ENCODE measurements around the gene PMM1.
"Not testable (repeated sequence)": the region's sequence is repeated elsewhere in the genome, so short reads cannot be mapped to it uniquely, and the experiment has no call there.

PMM1 gene

GRCh38 chr22:41589391-41590241 is at the start of gene PMM1:
TSS of gene PMM1 (minus strand) at chr22:41589840. CDS start at chr22:41589805, 35 bp downstream.
- DNase-seq (ENCODE audit: low read depth), result peak; percentile 97

GRCh38 chr22:41638748-41639147 is 49.1 kb upstream of the PMM1 start:
- DNase-seq (ENCODE audit: low read depth), result no peak

GRCh38 chr22:41638124-41638523 is 48.5 kb upstream of the PMM1 start:
- no peak for DNase-seq (ENCODE audit: low read depth)

DNA sequence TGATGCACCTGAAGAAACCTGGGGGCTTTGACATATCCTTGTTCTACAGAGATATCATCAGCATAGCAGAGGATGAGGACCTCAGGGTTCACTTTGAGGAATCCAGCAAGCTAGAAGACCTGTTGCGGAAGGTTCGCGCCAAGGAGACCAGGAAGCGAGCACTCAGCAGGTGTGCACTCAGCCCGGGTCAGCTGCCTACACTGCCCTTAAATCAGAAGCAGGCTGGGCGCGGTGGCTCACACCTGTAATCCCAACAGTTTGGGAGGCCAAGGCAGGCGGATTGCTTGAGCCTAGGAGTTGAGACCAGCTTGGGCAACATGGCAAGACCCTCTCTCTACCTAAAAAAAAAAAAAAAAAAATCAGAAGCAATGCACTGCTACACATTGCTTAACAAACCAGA is 48.0 kb upstream of the PMM1 start:
- not testable (repeated sequence) for DNase-seq (ENCODE audit: low read depth)

- DNase-seq (ENCODE audit: low read depth), result no peak
These were observed 46.8 kb upstream of the PMM1 start for GRCh38 chr22:41636467-41636866.

DNA sequence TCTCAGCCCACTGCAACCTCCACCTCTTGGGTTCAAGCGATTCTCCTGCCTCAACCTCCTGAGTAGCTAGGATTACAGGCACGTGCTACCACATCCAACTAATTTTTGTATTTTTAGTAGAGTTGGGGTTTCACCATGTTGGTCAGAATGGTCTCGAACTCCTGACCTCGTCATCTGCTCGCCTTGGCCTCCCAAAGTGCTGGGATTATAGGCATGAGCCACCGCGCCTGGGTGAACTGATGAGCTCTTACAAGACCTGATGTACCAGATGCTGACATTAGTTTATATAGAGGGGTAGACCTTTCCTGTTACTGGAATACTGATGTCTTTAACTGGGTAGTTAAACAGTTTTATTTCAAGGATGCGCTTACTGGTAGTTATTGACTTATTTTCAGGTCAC is 45.0 kb upstream of the PMM1 start:
- DNase-seq (ENCODE audit: low read depth), result not testable (repeated sequence)

DNA sequence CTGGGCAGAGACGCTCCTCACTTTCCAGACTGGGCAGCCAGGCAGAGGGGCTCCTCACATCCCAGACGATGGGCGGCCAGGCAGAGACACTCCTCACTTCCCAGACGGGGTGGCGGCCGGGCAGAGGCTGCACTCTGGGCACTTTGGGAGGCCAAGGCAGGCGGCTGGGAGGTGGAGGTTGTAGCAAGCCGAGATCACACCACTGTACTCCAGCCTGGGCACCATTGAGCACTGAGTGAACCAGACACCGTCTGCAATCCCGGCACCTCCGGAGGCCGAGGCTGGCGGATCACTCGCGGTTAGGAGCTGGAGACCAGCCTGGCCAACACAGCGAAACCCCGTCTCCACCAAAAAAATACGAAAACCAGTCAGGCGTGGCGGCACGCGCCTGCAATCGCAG is 42.0 kb upstream of the PMM1 start:
- DNase-seq (ENCODE audit: low read depth), result not testable (repeated sequence)

GRCh38 chr22:41631115-41631514 is 41.5 kb upstream of the PMM1 start:
- not testable (repeated sequence) for DNase-seq (ENCODE audit: low read depth)

GRCh38 chr22:41625577-41625976 is 35.9 kb upstream of the PMM1 start:
- DNase-seq (ENCODE audit: low read depth), result no peak

- no peak for DNase-seq (ENCODE audit: low read depth)
These were observed 32.2 kb upstream of the PMM1 start for GRCh38 chr22:41621911-41622179.

- peak; percentile 99 for DNase-seq (ENCODE audit: low read depth)
These were observed 31.7 kb upstream of the PMM1 start, which contains the start of gene XRCC6 for GRCh38 chr22:41621099-41621910. TSS of gene XRCC6 (plus strand) at chr22:41621295. CDS start at chr22:41622005, 710 bp downstream.

GRCh38 chr22:41620589-41621098 is 31.0 kb upstream of the PMM1 start, which contains the start of gene DESI1:
TSS of gene DESI1 (minus strand) at chr22:41621043. CDS start at chr22:41620839, 204 bp downstream.
- DNase-seq (ENCODE audit: low read depth), result no peak

DNA sequence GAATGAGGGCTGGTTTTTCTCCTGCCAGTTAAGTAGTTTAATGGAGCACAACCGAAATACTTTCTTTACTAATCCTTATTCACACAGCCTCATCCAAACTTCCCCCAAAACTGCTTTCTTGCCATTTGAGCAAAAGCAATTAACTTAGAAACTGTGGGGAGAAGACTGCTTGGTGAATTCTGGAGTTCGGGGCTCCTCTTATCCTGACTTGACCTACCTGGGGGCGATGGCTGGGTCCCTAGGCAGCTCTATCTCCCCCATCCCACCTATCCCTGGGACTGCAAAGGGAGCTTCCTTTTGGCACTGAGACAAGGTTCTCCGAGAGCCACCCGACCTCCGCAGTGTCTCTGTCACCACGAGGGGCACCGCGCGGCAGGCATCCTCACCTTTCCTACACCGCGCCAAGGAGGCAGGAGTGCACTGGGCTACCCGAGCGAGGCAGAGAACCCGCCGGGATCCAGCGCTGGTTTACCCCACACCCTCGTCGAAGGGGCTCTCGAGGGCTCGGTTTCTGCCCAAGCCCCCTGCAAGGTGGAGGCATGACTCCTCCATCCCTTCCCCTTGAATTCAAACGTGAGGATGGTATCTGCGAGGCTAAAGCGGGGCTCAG is 30.4 kb upstream of the PMM1 start:
- no peak for DNase-seq (ENCODE audit: low read depth)

DNA sequence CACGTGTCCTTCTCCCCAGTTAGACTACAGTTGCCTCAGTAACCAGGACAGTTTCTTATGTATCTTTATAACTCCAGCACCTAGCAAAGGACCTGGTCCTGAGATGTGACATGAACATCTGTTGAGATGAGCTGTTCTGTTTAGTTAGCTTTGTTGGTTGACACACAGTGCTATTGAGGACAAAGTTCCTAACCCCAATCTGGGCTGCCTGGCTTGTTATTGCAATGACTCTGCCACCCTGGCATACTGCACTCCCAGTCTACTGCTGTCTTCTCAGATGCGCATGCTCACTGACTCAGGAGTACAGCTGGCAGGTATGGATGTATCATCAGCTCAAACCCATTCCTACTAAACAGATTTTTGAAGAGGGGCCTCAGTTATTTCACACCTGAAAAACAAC is 23.8 kb upstream of the PMM1 start:
- no peak for DNase-seq (ENCODE audit: low read depth)

DNA sequence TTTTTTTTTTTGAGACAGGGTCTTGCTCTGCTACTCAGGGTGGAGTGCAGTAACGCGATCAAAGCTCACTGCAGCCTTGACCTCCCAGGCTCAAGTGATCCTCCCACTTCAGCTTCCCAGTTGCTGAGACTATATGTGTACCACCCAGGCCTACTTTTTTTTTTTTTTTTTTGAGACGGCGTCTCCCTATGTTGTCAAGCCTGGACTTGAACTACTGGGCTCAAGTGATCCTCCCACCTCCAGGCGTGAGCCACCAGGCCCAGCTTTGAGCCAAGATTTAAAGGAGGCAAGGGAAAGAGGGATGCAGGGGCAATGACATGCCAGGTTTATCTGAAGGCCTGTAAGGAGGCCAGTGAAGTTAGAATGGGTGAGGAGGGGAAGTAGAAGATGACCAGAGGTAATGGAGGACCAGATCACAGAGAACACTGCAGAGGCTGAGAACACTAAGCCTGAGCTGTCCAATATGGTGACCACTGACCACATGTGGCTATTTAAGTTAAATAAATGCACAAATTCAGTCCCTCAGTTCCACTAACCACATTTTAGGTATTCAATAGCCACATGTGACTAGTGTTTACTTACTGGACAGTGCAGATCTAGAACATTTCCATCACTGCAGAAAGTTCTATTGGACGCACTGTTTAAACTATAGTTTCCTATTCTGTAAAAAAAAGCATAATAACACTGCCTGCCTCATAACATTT is 23.1 kb upstream of the PMM1 start:
- DNase-seq (ENCODE audit: low read depth), result no peak

GRCh38 chr22:41608386-41608785 is 18.7 kb upstream of the PMM1 start:
- no peak for DNase-seq (ENCODE audit: low read depth)

DNA sequence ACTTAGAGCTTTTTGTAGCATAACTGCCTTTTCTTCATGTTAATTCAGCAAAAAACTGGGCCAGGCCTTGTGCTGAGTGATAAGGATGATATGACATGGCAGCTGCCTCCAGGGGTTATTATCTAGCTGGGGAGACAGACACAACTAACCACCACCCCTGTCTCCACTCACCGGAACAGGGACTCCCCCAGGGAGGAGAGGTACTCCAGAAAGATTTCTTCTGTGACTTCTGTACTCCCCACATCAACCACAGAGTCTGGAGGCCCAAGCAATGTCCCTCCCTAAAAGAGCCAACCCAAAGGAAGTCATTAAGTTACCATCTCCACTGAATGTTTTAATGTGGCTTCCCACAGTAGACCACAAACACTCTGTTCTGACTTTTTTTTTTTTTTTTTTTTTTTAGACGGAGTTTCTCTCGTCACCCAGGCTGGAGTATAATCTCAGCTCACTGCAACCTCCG is 14.3 kb upstream of the PMM1 start:
- DNase-seq (ENCODE audit: low read depth), result no peak

- no peak for DNase-seq (ENCODE audit: low read depth)
These were observed 11.3 kb upstream of the PMM1 start for GRCh38 chr22:41600976-41601375.

DNA sequence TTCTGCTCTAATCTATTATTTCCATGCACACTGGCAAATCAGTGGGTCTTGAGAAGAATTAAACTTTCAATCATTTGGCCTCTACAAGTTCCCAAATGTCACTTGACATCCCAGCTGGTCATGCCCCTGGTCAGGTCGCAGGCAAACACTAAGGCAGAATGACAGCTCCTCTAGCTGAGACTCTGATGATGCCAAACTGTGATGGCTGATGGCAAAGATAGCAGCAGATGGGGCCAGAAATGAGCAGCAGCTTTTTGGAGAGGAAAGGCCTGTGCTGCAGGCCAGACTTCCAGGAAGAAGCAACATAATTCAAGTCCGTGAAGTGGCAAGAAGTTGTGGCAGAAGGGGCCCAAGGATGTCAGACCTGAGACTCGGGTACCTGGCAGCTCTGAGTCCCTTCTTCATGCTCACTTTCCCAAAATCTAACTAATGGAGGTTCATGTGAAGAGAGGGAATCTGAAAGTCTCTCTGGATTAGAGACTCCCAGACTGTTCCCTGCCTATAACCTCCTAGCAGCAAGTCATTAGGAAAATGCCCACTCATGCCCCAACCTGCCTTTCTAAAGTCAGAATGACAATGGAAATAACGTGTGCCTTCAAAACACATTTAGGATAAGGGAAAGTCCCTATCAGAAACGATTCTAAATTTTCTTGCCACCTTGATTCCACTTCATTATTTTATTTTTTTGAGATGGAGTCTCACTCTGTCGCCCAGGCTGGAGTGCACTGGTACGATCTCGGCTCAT is 9.4 kb upstream of the PMM1 start:
- no peak for DNase-seq (ENCODE audit: low read depth)

GRCh38 chr22:41598081-41598480 is 8.4 kb upstream of the PMM1 start:
- peak; percentile 72 for DNase-seq (ENCODE audit: low read depth)

- DNase-seq (ENCODE audit: low read depth), result no peak
These were observed 8.0 kb upstream of the PMM1 start for GRCh38 chr22:41597635-41597953.

Measured in non-pigmented ciliary epithelial cell (primary cell).